ENCODE data around the gene ENO2. TPM values are rescaled to one million over a fixed set of nuclear protein-coding genes. Genes with fewer than 3 reads are reported as not detected.

ENO2 gene
- total RNA-seq, 1 experiment from 2014 or later = 138 TPM

GRCh38 chr12:6948873-6949594 is 34.7 kb downstream of the ENO2 start:
- POLR2A ChIA-PET (ENCODE audit: low non-redundant PET) = no interaction called here
- BruUV-seq (replicated peaks) = no TSS peak
- CTCF ChIA-PET = no interaction called here
- Histone ChIP-seq H3K27me3 (replicated peaks; ENCODE audit: insufficient read depth, low read depth, low read length, poor library complexity) (no peaks in the 10 kb centered on the region), H3K36me3 (ENCODE audit: insufficient read depth, low read length, poor library complexity, severe bottlenecking) (peaks cover 8% of the 10 kb centered on the region), H3K4me3 (ENCODE audit: low read depth, low read length, poor library complexity, severe bottlenecking) (no peak overlapping the region), H3K27ac (ENCODE audit: low read depth, low read length, poor library complexity, severe bottlenecking) (no peak overlapping the region), H3K4me1 (ENCODE audit: insufficient read depth, low read length, poor library complexity, severe bottlenecking) (peaks cover 20% of the 10 kb centered on the region), H3K9me3 (ENCODE audit: low read depth, low read length, poor library complexity, severe bottlenecking) (no peaks in the 10 kb centered on the region)
- DNase-seq (ENCODE audit: low spot score) = no peak
- TF ChIP-seq EZH2 (IDR thresholded peaks at IDR 0.05; ENCODE audit: borderline replicate concordance, low read depth, low read length, poor library complexity, severe bottlenecking) = no peak
- TF ChIP-seq, protein P1, sequence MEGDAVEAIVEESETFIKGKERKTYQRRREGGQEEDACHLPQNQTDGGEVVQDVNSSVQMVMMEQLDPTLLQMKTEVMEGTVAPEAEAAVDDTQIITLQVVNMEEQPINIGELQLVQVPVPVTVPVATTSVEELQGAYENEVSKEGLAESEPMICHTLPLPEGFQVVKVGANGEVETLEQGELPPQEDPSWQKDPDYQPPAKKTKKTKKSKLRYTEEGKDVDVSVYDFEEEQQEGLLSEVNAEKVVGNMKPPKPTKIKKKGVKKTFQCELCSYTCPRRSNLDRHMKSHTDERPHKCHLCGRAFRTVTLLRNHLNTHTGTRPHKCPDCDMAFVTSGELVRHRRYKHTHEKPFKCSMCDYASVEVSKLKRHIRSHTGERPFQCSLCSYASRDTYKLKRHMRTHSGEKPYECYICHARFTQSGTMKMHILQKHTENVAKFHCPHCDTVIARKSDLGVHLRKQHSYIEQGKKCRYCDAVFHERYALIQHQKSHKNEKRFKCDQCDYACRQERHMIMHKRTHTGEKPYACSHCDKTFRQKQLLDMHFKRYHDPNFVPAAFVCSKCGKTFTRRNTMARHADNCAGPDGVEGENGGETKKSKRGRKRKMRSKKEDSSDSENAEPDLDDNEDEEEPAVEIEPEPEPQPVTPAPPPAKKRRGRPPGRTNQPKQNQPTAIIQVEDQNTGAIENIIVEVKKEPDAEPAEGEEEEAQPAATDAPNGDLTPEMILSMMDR (conservative IDR thresholded peaks at IDR 0.05; ENCODE audit: low read depth, low read length) = no peak
- intact Hi-C loops (cut with micrococcal nuclease; ENCODE audit: unreplicated experiment) = no loop called here

DNA sequence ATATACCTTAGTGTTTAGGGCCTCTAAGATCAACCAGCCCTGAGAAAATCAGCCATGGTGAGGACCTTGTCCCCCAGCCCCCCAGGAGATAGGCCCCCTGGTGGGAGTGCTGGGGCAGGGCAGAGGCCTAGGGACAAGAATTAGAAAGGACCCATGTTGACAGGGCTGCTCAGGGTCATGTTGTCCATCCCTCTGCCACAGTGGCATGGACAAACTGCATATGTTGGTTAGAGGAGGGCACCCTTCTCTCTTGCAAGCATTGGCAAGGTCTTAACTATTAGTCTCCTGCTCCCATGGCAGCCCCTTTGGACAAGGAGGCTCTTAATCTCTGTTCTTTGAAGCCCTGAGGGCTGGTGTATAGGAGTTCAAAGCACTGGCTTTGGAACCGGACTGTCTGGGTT is 36.0 kb downstream of the ENO2 start:
- TF ChIP-seq, protein P1 (conservative IDR thresholded peaks at IDR 0.05; ENCODE audit: low read depth, low read length) = 0 out of 2 replicates have a peak, but pooled peaks have one; percentile 10
- no peak for TF ChIP-seq EZH2 (IDR thresholded peaks at IDR 0.05; ENCODE audit: borderline replicate concordance, low read depth, low read length, poor library complexity, severe bottlenecking)
- intact Hi-C loops (cut with micrococcal nuclease; ENCODE audit: unreplicated experiment) = no loop called here
- no TSS peak for BruUV-seq (replicated peaks)
- peaks cover 18% of the 10 kb centered on the region for H3K4me1 ChIP-seq (ENCODE audit: insufficient read depth, low read length, poor library complexity, severe bottlenecking)
- ChIA-PET CTCF (interaction anchor here (1.7 kb wide), 1 partner anchor 11 kb away, joined by 3 read pairs; no protein-coding TSS in a partner anchor), POLR2A (ENCODE audit: low non-redundant PET) (no interaction called here)
- no peak overlapping the region for H3K27ac ChIP-seq (ENCODE audit: low read depth, low read length, poor library complexity, severe bottlenecking)
- no peaks in the 10 kb centered on the region for H3K27me3 ChIP-seq (replicated peaks; ENCODE audit: insufficient read depth, low read depth, low read length, poor library complexity)
- H3K9me3 ChIP-seq (ENCODE audit: low read depth, low read length, poor library complexity, severe bottlenecking) = no peaks in the 10 kb centered on the region
- peaks cover 6% of the 10 kb centered on the region for H3K36me3 ChIP-seq (ENCODE audit: insufficient read depth, low read length, poor library complexity, severe bottlenecking)
- H3K4me3 ChIP-seq (ENCODE audit: low read depth, low read length, poor library complexity, severe bottlenecking) = no peak overlapping the region
- no peak for DNase-seq (ENCODE audit: low spot score)

GRCh38 chr12:6950811-6951540 is 36.6 kb downstream of the ENO2 start, which contains the start of gene PTPN6:
PTPN6 (plus strand) TSS chr12:6951356; CDS start chr12:6951513, 157 bp downstream.
- DNase-seq (ENCODE audit: low spot score) = no peak
- Histone ChIP-seq H3K27me3 (replicated peaks; ENCODE audit: insufficient read depth, low read depth, low read length, poor library complexity) (no peaks in the 10 kb centered on the region), H3K27ac (ENCODE audit: low read depth, low read length, poor library complexity, severe bottlenecking) (peak within 1 kb of the TSS; percentile 82), H3K4me3 (ENCODE audit: low read depth, low read length, poor library complexity, severe bottlenecking) (no peak within 1 kb of the TSS), H3K4me1 (ENCODE audit: insufficient read depth, low read length, poor library complexity, severe bottlenecking) (peaks cover 13% of the 10 kb centered on the region), H3K9me3 (ENCODE audit: low read depth, low read length, poor library complexity, severe bottlenecking) (no peaks in the 10 kb centered on the region), H3K36me3 (ENCODE audit: insufficient read depth, low read length, poor library complexity, severe bottlenecking) (peaks cover under 1% of the 10 kb centered on the region)
- ChIA-PET POLR2A (ENCODE audit: low non-redundant PET) (no interaction called here), CTCF (interaction anchor here (1.7 kb wide), 1 partner anchor 11 kb away, joined by 3 read pairs; no protein-coding TSS in a partner anchor)
- TF ChIP-seq, protein P1 (conservative IDR thresholded peaks at IDR 0.05; ENCODE audit: low read depth, low read length) = no peak
- no peak for TF ChIP-seq EZH2 (IDR thresholded peaks at IDR 0.05; ENCODE audit: borderline replicate concordance, low read depth, low read length, poor library complexity, severe bottlenecking)
- intact Hi-C loops (cut with micrococcal nuclease; ENCODE audit: unreplicated experiment) = no loop called here
- BruUV-seq (replicated peaks) = no TSS peak

All from A673 (cell line).